ENCODE results near the gene GREM2. TPM values are rescaled to one million over a fixed set of nuclear protein-coding genes. Genes with fewer than 3 reads are reported as not detected.
A peak's percentile ranks its signal among the peaks of the same experiment; 100 is the strongest.

GREM2 gene
- total RNA-seq, 2 donors from 2014 or later: 7.8 to 10.9 TPM

DNA sequence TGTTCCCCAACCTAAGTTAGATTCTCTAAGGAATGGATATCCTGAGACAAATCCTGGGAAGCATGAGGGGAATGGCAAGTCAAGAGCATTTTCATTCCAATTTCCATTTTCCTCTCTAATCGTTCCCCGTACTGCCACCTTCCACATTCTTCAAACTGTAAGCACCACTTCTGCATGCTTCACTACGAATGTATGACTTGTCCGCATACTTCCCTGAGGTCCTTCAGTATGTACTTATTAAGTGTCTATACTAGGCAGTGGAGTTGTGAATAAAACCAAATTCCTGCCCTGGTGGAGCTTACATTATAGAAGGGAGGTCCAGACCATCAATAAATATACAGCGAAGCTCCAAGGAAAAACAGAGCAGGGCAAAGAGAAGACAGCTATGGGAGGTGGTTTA is 154.8 kb downstream of the GREM2 start:
- TF ChIP-seq, protein P1, sequence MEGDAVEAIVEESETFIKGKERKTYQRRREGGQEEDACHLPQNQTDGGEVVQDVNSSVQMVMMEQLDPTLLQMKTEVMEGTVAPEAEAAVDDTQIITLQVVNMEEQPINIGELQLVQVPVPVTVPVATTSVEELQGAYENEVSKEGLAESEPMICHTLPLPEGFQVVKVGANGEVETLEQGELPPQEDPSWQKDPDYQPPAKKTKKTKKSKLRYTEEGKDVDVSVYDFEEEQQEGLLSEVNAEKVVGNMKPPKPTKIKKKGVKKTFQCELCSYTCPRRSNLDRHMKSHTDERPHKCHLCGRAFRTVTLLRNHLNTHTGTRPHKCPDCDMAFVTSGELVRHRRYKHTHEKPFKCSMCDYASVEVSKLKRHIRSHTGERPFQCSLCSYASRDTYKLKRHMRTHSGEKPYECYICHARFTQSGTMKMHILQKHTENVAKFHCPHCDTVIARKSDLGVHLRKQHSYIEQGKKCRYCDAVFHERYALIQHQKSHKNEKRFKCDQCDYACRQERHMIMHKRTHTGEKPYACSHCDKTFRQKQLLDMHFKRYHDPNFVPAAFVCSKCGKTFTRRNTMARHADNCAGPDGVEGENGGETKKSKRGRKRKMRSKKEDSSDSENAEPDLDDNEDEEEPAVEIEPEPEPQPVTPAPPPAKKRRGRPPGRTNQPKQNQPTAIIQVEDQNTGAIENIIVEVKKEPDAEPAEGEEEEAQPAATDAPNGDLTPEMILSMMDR (conservative IDR thresholded peaks at IDR 0.05): no peak
- H3K27me3 ChIP-seq (ENCODE audit: control insufficient read depth, insufficient read depth, low read length, poor library complexity, severe bottlenecking): no peaks in the 10 kb centered on the region

DNA sequence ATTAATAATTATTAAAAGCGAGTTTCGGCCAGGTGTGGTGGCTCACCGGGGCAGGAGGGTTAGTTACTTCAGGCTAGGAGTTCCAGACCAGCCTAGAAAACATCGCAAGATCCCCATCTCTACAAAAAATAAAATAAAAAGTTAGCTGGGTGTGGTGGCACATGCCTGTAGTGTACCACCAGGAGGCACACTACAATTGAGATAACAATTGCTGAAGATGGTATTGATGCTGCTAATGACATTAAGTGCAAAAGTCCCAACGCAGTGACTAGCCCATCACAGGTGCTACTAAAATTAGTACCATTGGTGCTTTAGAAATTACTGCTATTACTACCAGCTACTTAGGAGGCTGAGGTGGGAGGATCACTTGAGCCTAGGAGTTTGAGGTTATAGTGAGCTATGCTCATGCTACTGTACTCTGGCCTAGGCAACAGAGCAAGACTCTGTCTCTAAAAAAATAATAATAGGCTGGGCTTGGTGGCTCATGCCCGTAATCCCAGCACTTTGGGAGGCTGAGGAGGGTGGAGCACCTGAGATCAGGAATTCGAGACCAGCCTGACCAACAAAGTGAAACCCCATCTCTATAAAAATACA is 156.6 kb downstream of the GREM2 start:
- no peak overlapping the region for H3K4me3 ChIP-seq (ENCODE audit: low read length)
- peaks cover under 1% of the 10 kb centered on the region for H3K36me3 ChIP-seq (ENCODE audit: control insufficient read depth, insufficient read depth, low read length)
- no peak overlapping the region for H3K27ac ChIP-seq (ENCODE audit: low read depth, low read length)
- WGBS, 2 experiments (ENCODE audit: insufficient coverage in 1 of 2, insufficient read length in 1 of 2): 50 to 70% methylated on average over 1 to 7 of the region's 7 CpGs
- H3K9me3 Mint-ChIP-seq: no peaks in the 10 kb centered on the region
- TF ChIP-seq, protein P1 (conservative IDR thresholded peaks at IDR 0.05): peak; percentile 78
- peak; percentile 53 for DNase-seq
- H3K27me3 ChIP-seq (ENCODE audit: control insufficient read depth, insufficient read depth, low read length, poor library complexity, severe bottlenecking): no peaks in the 10 kb centered on the region
- H3K4me1 ChIP-seq (ENCODE audit: control insufficient read depth, insufficient read depth, low read length): peaks cover 8% of the 10 kb centered on the region
- H3K36me3 Mint-ChIP-seq (ENCODE audit: low read depth): peaks cover 8% of the 10 kb centered on the region
- peaks cover 28% of the 10 kb centered on the region for H3K4me1 Mint-ChIP-seq
- no peak overlapping the region for H3K27ac Mint-ChIP-seq
- no peaks in the 10 kb centered on the region for H3K9me3 ChIP-seq (ENCODE audit: control insufficient read depth, low read length)
- H3K9ac ChIP-seq (ENCODE audit: extremely low read depth, low read length, poor library complexity, severe bottlenecking): no peak overlapping the region
- no peak overlapping the region for H3K4me3 Mint-ChIP-seq
- no peaks in the 10 kb centered on the region for H3K27me3 Mint-ChIP-seq (ENCODE audit: insufficient read depth)

More for the DNA sequence above, 154.8 kb downstream of the GREM2 start:
- H3K27me3 Mint-ChIP-seq (ENCODE audit: insufficient read depth): no peaks in the 10 kb centered on the region
- Histone ChIP-seq H3K9me3 (ENCODE audit: control insufficient read depth, low read length) (no peaks in the 10 kb centered on the region), H3K4me1 (ENCODE audit: control insufficient read depth, insufficient read depth, low read length) (peaks cover 8% of the 10 kb centered on the region), H3K9ac (ENCODE audit: extremely low read depth, low read length, poor library complexity, severe bottlenecking) (no peak overlapping the region), H3K4me3 (ENCODE audit: low read length) (no peak overlapping the region), H3K27ac (ENCODE audit: low read depth, low read length) (no peak overlapping the region), H3K36me3 (ENCODE audit: control insufficient read depth, insufficient read depth, low read length) (peaks cover 8% of the 10 kb centered on the region)
- DNase-seq: no peak
- peaks cover 6% of the 10 kb centered on the region for H3K36me3 Mint-ChIP-seq (ENCODE audit: low read depth)
- no peak overlapping the region for H3K4me3 Mint-ChIP-seq
- no peaks in the 10 kb centered on the region for H3K9me3 Mint-ChIP-seq
- WGBS, 2 experiments (ENCODE audit: insufficient coverage in 1 of 2, insufficient read length in 1 of 2): 94 to 97% methylated on average over 3 to 5 of the region's 5 CpGs
- H3K4me1 Mint-ChIP-seq: peaks cover 28% of the 10 kb centered on the region
- no peak overlapping the region for H3K27ac Mint-ChIP-seq

DNA sequence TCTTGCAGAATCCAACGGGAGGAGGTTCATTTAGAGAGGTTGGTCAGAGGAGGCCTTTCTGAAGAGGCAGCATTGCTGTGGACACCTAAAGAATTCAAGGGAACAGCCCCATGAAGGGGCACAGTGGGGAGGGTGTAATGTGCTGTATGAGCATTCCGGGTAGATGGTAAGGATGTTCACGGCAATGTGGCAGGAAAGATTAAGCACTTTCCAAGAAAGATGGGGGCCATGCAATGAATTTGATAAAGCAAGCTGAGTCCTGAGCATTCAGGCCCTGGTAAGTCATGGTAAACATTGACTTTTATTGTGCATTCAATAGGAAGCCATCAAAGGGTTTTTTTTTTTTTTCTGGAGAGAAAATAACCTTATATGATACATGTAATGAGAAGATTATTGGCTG is 166.6 kb downstream of the GREM2 start:
- no peak for DNase-seq

More for the DNA sequence above, 166.6 kb downstream of the GREM2 start:
- H3K4me1 Mint-ChIP-seq: peaks cover 2% of the 10 kb centered on the region
- H3K27me3 ChIP-seq (ENCODE audit: control insufficient read depth, insufficient read depth, low read length, poor library complexity, severe bottlenecking): no peaks in the 10 kb centered on the region
- H3K36me3 Mint-ChIP-seq (ENCODE audit: low read depth): peaks cover 23% of the 10 kb centered on the region
- no peak overlapping the region for H3K27ac ChIP-seq (ENCODE audit: low read depth, low read length)
- no peak overlapping the region for H3K9ac ChIP-seq (ENCODE audit: extremely low read depth, low read length, poor library complexity, severe bottlenecking)
- WGBS, 2 experiments (ENCODE audit: insufficient coverage in 1 of 2, insufficient read length in 1 of 2): 86 to 94% methylated on average over 2 to 3 of the region's 3 CpGs
- no peak overlapping the region for H3K4me3 ChIP-seq (ENCODE audit: low read length)
- no peak overlapping the region for H3K4me3 Mint-ChIP-seq
- TF ChIP-seq, protein P1 (conservative IDR thresholded peaks at IDR 0.05): no peak
- no peaks in the 10 kb centered on the region for H3K9me3 ChIP-seq (ENCODE audit: control insufficient read depth, low read length)
- no peaks in the 10 kb centered on the region for H3K9me3 Mint-ChIP-seq
- H3K36me3 ChIP-seq (ENCODE audit: control insufficient read depth, insufficient read depth, low read length): peaks cover 43% of the 10 kb centered on the region
- H3K27me3 Mint-ChIP-seq (ENCODE audit: insufficient read depth): no peaks in the 10 kb centered on the region
- peak overlapping the region; percentile 19 for H3K27ac Mint-ChIP-seq
- H3K4me1 ChIP-seq (ENCODE audit: control insufficient read depth, insufficient read depth, low read length): no peaks in the 10 kb centered on the region
